Motor neuron (in vitro differentiated cells): Measurements from ENCODE around the gene TICAM2. TPM values are rescaled to one million over a fixed set of nuclear protein-coding genes. Genes with fewer than 3 reads are reported as not detected.

ENCODE experiments used
- ATAC-seq, 8 experiments: fragments of 200-7000 bp; cut with Tn5 transposase; replicated peaks in 6 of 8; 2 replicates each; pipeline ENCODE4 v1.8.0; 2021; ENCODE audit warnings: mild to moderate bottlenecking in 8 of 8, moderate library complexity in 8 of 8
- H3K27ac ChIP-seq, 2 donors: fragments of 250-450 bp; sonication (Bioruptor Pico); 2 replicates each; pipeline ENCODE4 v1.9.0; 2021; ENCODE audit warnings: antibody characterized with exemption in 2 of 2, mild to moderate bottlenecking in 2 of 2, moderate library complexity in 1 of 2
- H3K4me1 ChIP-seq, 2 donors: fragments of 250-450 bp; sonication (Bioruptor Pico); replicated peaks in 1 of 2; 2 replicates each; pipeline ENCODE4 v1.6.1; 2021; ENCODE audit warnings: antibody characterized with exemption in 2 of 2, mild to moderate bottlenecking in 2 of 2, moderate library complexity in 1 of 2
- H3K4me3 ChIP-seq, 5 donors: fragments of 250-450 bp; sonication (Bioruptor Pico); 2 replicates each; pipeline ENCODE4 v1.9.0; 2021; ENCODE audit warnings: antibody characterized with exemption in 5 of 5, mild to moderate bottlenecking in 5 of 5, moderate library complexity in 4 of 5
- WGBS, 10 experiments: fragments of 450-650 bp; shearing (Covaris generic); methylation state at CpG; one replicate each; pipeline ENCODE4 v1.0.0; 2022; 5-methylcytosine and 5-hydroxymethylcytosine counted together
- in situ Hi-C, 9 experiments: fragments of 400-800 bp; cut with MboI; loops; one replicate each; pipeline ENCODE4 v1.15.0; 2021; ENCODE audit warnings: low sequenced_read_pairs in 9 of 9, low pct_unique_long_range_greater_than_20kb in 2 of 9; ENCODE audit not compliant: unreplicated experiment in 9 of 9
- total RNA-seq, 8 experiments: library from RNA; unstranded; fragments of 300-600 nt; gene quantifications; 2 replicates each; pipeline versions ENCODE4 v1.2.3 to v1.2.4, GENCODE V29; 2022

The TICAM2 gene
- total RNA-seq, 8 experiments from 2014 or later, result 0.82 to 3.2 (median 1.1) TPM; not detected in 1

GRCh38 chr5:115541611-115542010, 60.7 kb downstream of the TICAM2 start:
- Histone ChIP-seq H3K4me3 (peak overlapping the region; percentile 62 to 91 (median 87)), H3K27ac (no peak overlapping the region), H3K4me1 (peaks cover 11 to 29% of the 10 kb centered on the region in 2 donors)
- 0 to 50% (median 23%) methylated on average over 1 to 2 of the region's 2 CpGs for WGBS, 10 experiments
- in situ Hi-C loops, result no loop called here
- no peak for ATAC-seq

GRCh38 chr5:115535479-115536035, 66.7 kb downstream of the TICAM2 start:
- H3K4me3 ChIP-seq, result no peak overlapping the region
- H3K27ac ChIP-seq, result no peak overlapping the region
- WGBS, 10 experiments, result 73 to 100% (median 93%) methylated on average over 1 to 3 of the region's 3 CpGs; no CpG with 5 or more reads in 1 of the 10 experiments
- no peak for ATAC-seq
- H3K4me1 ChIP-seq, result peaks cover 28 to 49% of the 10 kb centered on the region in 2 donors
- in situ Hi-C loops, result no loop called here

GRCh38 chr5:115532517-115532916, 69.8 kb downstream of the TICAM2 start:
- in situ Hi-C loops, result no loop called here
- no peak overlapping the region for H3K4me3 ChIP-seq
- H3K27ac ChIP-seq, result no peak overlapping the region
- H3K4me1 ChIP-seq, result peaks cover 24 to 46% of the 10 kb centered on the region in 2 donors
- peak in 3 of 8 experiments; percentile 12 to 87 (median 44) for ATAC-seq
- WGBS, 10 experiments, result 0 to 100% (median 84%) methylated on average over 1 to 2 of the region's 2 CpGs; no CpG with 5 or more reads in 2 of the 10 experiments

- peaks cover 19 to 40% of the 10 kb centered on the region in 2 donors for H3K4me1 ChIP-seq
- in situ Hi-C loops, result no loop called here
- WGBS, 10 experiments, result 14 to 100% (median 80%) methylated on average over 1 of the region's 1 CpG; no CpG with 5 or more reads in 3 of the 10 experiments
- ATAC-seq, result peak in 2 of 8 experiments; percentile 9 to 11
- no peak overlapping the region for H3K27ac ChIP-seq
- no peak overlapping the region for H3K4me3 ChIP-seq
These were observed 70.4 kb downstream of the TICAM2 start for GRCh38 chr5:115531787-115532367.

- ATAC-seq, result no peak
- 88 to 100% (median 96%) methylated on average over 1 to 3 of the region's 3 CpGs; no CpG with 5 or more reads in 1 of the 10 experiments for WGBS, 10 experiments
- H3K27ac ChIP-seq, result no peak overlapping the region
- in situ Hi-C loops, result no loop called here
- H3K4me1 ChIP-seq, result peaks cover 15 to 41% of the 10 kb centered on the region in 2 donors
- no peak overlapping the region for H3K4me3 ChIP-seq
These were observed 70.9 kb downstream of the TICAM2 start for GRCh38 chr5:115531380-115531779.

GRCh38 chr5:115530426-115530825, 71.9 kb downstream of the TICAM2 start:
- no peak overlapping the region for H3K27ac ChIP-seq
- in situ Hi-C loops, result no loop called here
- 7 to 100% (median 85%) methylated on average over 2 to 3 of the region's 3 CpGs for WGBS, 10 experiments

More at GRCh38 chr5:115530426-115530825, 71.9 kb downstream of the TICAM2 start:
- peaks cover 13 to 39% of the 10 kb centered on the region in 2 donors for H3K4me1 ChIP-seq
- ATAC-seq, result no peak
- no peak overlapping the region for H3K4me3 ChIP-seq

Other genes with a start within 250 kb of the TICAM2 start
- gene FEM1C, start 57.7 kb downstream of the TICAM2 start, total RNA-seq, result 10 to 100 TPM; 15.8 to 27.9 (median 20.8) TPM
- 100 to 1,000 TPM in 1 of 8 experiments, 10 to 100 TPM in 7; 44.5 to 110 (median 67.5) TPM for gene TMED7, start 23.6 kb upstream of the TICAM2 start, total RNA-seq
- 100 to 1,000 TPM in 1 of 8 experiments, 10 to 100 TPM in 4, under 1 TPM in 3; 0.36 to 158 (median 36.0) TPM for gene CDO1, start 214.2 kb upstream of the TICAM2 start, total RNA-seq
- 10 to 100 TPM; 30.8 to 64.0 (median 43.1) TPM for gene ATG12, start 239.1 kb upstream of the TICAM2 start, total RNA-seq
- 10 to 100 TPM; 35.4 to 92.3 (median 59.6) TPM for gene AP3S1, start 239.5 kb upstream of the TICAM2 start, total RNA-seq